GM19240 (cell line): ENCODE measurements around the gene FRMPD4.

ENCODE experiments used
- DNase-seq: peaks from one replicate; pipeline ENCODE4 v3.0.0; 2011; ENCODE audit warnings: low spot score; ENCODE audit not compliant: insufficient read length

The FRMPD4 gene

GRCh38 chrX:12210971-12211370 is 72.7 kb downstream of the FRMPD4 start:
- DNase-seq = no peak

DNA sequence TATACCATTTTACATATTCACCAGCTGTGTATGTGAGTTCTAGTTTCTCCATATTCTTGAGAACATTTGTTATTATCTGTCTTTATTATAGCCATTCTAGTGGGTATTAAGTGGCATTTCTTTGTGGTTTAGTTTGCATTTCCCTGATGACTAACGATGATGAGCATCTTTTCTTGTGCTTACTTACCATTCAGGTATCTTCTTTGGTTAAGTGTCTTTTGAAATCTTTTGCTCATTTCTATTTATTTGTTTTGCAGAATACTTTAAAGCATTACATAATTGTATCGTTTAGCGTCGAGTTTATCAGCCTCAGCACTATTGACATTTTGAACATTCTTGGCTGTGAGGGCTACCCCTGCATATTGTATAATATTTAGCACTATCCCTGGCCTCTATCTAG is 85.4 kb downstream of the FRMPD4 start:
- DNase-seq = no peak

DNA sequence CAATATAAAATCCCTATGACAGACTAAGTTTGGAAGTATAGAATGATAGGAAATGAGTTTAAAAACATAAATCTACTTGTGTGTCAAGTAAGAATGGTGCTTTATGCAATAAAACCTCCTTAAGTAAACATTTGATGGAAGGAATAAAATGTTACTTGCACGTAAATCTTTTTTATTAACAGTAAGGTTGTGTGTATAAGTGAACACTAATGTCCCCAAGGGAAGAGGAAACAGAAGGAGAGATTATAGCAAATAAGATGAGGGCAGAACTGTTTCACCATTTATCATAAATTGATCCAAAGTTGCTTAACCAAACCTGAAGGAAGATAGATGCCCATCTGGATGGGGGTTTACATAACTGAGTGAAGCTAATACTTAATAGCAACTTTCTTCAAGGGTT is 86.8 kb downstream of the FRMPD4 start:
- no peak for DNase-seq

DNA sequence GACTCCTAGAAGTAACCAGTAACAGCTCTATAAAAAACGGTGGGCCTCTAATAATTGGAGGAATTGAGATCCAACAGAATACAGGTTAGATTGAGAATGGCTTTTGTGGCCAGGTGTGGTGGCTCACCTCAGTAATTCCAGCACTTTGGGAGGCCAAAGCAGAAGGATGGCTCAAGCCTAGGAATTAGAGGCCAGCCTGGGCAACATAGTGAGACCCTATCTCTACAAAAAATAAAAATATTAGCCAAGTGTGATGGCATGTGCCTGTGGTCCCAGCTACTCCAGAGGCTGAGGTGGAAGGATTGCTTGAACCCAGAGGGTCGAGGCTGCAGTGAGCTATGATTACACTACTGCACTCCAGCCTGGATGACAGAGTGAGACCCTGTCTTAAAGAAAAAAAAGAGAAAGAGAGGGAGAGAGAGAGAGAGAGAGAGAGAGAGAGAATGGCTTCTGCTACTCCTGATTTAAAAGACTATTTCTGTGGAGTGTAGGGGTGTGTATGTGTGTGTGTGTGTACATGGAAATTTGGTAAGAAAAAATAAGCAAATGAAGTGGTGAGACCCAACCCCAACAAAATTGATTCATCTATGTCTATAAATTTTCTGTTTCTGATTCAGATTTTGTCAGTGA is 89.3 kb downstream of the FRMPD4 start:
- no peak for DNase-seq

- DNase-seq = no peak
Observed at GRCh38 chrX:12228862-12229261, 90.6 kb downstream of the FRMPD4 start.

- DNase-seq = no peak
Observed at GRCh38 chrX:12229986-12230385, 91.7 kb downstream of the FRMPD4 start.

DNA sequence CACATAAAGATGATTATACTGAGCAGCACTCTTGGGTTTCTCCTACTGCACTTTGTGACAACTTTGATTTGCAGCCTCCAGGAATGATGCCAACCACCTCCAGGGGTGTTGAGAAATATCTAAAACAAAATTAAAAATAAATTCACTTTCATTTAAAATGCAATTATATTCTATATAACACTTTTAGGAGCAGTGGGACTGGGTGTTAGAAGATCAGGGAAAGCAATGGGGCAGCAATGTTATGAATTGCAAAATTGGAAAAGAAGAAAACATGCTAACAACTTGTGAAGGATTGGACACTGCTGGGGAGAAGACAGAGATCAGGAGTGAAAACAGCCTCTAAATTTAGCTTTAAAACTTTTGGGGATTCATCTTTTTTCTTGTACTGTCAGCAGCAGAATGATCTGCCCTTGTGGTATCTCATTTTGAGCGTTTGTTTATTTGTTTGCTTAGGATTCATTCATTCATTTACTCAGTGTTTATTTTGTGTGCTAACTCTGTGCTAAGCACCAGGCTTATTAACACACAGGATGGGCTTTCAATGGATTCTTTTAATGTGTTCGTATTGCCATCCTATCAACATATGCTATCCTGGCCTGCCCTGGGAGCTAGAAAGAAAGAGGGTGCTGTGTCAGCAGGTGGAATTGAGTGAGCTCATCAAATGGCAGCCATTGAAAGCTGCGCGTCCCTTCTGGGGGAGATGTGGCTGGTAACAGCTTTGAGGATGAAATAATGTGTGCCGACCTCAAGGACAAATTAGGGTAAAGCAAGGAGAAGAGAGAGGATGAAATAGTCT is 96.5 kb downstream of the FRMPD4 start:
- DNase-seq = no peak

- no peak for DNase-seq
Observed at GRCh38 chrX:12236156-12236555, 97.9 kb downstream of the FRMPD4 start.

DNA sequence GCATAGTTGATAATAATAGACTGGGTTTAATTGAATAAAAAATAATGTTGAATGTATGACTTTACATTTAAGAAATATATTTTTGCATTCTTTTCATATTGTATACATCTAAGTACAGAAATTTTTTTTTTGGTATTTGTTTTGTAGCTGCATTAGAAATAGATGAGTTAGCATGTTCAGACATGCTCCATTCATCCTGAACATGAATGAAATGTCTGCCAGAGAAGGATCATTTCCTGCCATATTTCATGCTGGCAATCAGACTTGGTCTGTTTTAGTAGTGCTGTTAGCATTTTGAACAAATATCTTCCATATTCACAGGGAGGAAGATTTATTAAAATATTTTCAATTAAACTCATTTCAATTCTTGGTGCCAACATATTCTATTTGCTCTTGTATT is 98.9 kb downstream of the FRMPD4 start:
- DNase-seq = no peak

DNA sequence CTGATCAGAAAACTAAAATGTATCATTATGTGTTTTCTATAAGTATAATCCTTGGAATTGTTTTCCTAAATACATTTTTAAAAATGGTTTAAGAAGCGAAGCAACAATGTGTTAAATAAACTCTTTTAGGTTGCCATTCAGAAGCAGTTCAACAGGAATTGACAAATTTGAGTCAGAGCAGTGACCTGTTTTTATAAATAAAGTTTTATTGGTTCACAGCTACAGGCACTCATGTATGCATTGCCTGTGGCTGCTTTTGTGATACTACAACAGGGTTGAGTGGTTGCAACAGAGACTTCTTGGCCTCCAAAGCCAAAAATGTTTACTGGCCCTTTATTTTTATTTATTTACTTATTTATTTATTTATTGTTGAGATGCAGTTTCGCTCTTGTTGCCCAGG is 99.5 kb downstream of the FRMPD4 start:
- DNase-seq = no peak

DNA sequence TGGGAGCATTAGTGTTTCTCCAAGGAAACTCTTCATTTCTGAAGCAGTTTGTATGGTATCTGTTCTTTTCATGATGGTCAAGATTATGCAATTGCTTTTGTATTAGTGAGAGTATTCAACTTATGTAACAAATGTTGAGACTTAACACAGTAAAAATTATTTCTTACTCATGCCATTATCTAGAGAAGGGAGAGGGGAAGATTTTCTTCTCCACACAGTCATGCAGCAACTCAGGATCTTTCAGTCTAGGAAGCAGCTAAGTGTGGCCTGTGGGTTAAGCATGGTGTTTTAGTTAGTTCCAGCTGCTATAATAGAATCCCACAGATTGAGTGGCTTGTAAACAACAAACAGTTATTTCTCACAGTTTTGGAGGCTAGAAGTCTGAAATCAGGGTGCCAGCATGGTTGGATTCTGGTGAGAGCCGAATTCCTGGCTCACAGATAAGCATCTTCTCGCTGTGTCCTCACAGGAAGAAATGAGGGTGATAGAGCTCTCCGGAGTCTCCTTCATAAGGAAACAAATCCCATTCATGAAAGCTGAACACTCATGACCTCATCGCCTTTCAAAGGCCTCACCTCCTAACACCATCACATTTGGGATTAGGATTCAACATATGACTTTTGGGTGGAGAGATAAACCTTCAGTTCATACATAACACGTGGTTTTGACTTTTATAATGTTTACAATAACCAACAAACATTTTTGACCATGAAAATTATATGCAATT is 101.2 kb downstream of the FRMPD4 start:
- no peak for DNase-seq

DNA sequence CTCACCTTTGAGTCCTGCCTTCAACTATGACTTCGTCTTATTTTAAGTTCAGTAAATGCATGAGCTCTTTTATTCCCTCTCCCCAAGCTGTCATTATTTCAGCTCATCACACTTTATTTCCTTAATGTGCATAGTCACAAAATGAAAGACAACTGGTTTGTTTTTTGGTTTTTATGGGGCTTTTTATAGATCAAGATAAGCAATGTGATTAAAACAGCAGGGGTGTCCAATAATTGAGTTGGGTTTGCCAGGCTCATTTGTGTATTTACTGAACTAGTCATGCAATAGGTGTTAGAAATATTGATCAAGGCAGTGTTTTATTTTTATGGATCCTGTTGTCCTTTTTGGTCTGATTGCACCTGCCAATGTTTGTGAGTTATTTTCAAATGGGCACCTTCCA is 102.2 kb downstream of the FRMPD4 start:
- no peak for DNase-seq

DNA sequence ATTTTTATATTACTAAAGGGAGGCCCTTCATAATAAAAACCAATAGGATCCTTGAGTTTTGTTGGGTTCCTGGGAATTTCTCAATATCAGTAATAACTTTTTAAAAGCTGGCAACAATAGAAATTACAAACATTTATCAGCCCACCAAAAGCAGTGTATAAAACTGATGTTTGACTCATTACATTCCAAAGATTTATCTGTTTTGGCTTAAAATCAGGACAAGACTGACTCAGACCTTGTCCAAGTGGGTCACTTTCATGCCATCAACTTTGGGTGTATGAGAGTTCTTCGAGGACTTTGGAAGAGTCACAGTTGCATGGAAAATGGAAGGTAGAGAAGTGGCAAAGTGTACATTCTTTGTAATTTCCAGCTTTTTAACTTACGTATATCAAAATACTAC is 102.8 kb downstream of the FRMPD4 start:
- DNase-seq = no peak

- no peak for DNase-seq
Observed at GRCh38 chrX:12245650-12246645, 107.7 kb downstream of the FRMPD4 start.

GRCh38 chrX:12249997-12250396 is 111.7 kb downstream of the FRMPD4 start:
- no peak for DNase-seq

DNA sequence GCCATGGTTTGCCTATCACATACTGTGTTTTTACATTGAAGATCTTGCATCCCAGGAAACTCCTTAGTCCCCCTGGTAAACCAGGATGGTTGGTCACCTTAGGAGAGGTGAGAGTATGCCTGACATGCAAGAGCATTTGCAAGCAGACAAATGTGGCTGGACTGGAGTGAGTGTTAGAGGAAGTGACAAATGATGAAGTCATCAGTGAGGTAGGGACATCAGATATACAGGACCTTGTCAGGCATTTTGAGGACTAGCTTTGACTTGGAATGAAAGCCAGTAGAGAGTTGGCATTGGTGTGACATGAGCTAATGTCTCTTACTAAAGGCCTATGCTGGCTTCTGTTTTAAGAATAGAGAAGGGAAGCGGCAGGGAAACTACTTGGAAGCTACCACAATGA is 124.9 kb downstream of the FRMPD4 start:
- DNase-seq = no peak

GRCh38 chrX:12269484-12269883 is 131.2 kb downstream of the FRMPD4 start:
- no peak for DNase-seq

DNA sequence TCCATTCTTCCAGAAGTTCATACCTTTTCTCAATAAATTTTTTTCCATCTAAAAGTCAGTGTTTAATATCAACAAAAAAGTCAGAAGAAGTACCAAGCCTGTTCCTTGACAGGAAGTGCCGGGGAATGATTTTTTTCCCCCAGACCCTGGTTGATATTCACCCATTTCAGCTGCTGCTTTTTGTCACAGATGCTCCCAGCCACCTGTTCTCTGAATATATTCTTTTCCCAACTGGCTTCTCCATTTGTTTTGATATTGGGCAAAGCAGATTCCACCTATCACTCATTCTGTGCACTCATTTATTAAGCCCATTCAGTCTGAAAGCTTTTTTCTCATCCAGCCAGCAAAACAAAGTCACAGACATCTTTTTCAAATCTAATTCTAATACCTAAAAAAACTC is 139.9 kb downstream of the FRMPD4 start:
- no peak for DNase-seq

DNA sequence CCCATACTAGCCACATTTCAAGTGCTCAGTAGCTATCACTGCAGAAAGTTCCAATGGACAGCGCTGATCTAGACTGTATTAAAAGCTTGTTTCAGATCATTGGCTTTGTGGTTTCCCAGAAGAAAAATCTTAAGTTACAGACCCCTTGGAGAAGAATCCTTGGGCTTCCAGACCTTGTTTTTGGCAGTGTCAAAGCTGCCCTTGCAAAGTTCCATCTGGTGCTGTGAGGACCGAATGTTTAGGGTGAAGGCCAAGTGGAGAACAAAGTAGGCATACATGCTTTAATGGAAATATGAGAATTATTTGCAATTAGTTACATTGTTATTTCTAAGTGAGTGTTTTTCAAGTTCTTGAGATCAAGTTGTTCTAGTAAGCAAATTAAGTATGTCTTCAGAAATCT is 144.7 kb downstream of the FRMPD4 start:
- DNase-seq = no peak

DNA sequence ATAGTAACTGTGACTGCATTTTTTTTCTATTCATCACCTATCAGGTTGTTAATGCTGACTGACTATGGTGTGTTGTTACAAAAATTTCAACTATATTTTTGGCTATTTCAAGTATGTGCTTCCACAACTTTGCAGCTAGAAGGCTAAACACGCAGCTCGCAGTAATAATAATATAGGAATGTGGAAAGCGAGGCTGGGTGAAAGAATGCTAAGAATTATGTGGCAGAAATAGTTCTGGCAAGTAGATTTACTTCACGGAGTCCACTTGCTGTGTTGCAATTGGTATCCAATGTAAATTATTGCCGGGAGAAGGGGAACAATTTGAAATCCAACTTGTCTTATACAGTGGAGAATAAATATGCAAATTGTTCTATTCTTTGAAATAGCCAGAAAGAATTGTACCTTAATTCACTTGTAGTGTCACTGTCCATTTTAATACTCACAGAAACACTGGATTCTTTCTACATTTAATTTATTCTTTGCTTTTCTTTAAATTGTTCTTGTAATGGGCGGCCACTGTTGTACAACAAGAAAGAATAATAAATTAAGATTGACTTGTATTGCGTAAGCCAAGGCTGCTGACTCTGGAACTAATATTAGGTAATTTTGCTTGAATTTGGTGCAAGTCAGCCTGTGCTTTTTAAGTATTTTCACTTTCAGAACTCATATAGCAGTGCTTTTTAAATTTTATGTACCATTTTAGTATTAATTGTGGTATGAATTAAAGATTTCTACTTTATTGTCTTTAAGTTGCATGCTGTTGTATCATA is 154.9 kb downstream of the FRMPD4 start:
- DNase-seq = no peak

GRCh38 chrX:12297353-12297752 is 159.1 kb downstream of the FRMPD4 start:
- DNase-seq = no peak
